GM19372 (cell line): ENCODE results near the gene TSFM.

Experiments used
- ATAC-seq: cut with Tn5 transposase; IDR thresholded peaks from one replicate; pipeline ENCODE4 v1.9.1; 2021; ENCODE audit warnings: mild to moderate bottlenecking, low read depth, moderate library complexity; ENCODE audit not compliant: unreplicated experiment

Gene TSFM

DNA sequence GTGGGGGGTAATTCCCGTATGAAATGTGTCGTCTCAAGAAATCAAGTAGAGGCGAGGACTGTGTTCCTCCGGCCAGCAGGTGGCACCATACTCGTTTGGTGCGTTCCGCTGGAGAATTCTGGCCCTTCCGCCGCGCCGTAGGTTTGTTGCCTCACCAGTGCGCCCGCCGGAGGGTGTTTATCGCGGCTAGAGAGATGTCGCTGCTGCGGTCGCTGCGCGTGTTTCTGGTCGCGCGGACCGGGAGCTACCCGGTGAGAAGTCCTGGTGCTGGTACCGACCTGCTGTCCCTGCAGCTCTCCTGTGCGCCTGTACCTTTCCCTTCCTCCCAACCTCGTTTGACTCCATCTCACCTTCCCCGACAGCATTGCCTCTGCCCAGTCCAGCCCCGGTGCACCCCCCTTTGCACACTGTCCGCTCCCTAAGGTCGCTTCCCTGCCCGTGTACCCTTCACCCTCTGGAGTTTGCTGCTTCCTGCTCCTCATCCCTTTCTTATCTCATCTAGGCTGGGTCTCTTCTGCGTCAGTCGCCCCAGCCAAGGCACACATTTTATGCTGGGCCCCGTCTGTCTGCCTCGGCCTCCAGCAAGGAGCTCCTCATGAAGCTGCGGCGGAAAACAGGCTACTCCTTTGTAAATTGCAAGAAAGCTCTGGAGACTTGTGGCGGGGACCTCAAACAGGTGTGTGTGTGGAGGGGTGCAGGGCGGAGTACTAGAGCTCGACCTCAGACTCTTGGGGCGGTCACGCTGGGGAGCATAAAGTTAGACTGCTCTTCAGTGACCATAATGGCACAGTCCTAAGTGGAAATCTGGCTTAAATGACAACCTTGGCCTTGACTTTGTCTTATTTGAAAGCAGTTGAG is at the start of gene TSFM:
Gene TSFM (plus strand): TSS at position 180 of the 858 bp plus-strand sequence. CDS start 15 bp downstream, at position 195.
- ATAC-seq = peak; percentile 89

DNA sequence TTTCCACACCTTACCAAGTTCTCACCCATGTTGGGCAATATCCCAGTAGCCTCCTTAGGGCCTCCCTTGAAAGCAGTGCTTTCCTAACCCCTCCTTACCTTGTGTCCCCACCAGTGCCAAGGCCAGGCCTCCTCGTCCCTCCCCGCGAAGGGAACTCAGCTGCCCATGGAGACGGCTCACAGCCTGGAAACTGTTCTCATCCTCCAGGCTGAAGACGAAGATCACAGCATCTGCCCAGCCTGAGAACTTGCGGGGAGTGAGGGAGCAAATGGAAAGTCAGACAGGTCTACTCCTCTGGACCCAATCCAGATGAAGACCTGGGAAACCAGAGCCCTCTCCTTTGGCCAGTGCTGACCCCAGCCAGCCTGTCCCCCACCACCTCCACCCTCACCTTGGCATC is 48.7 kb upstream of the TSFM start:
- ATAC-seq = no peak

DNA sequence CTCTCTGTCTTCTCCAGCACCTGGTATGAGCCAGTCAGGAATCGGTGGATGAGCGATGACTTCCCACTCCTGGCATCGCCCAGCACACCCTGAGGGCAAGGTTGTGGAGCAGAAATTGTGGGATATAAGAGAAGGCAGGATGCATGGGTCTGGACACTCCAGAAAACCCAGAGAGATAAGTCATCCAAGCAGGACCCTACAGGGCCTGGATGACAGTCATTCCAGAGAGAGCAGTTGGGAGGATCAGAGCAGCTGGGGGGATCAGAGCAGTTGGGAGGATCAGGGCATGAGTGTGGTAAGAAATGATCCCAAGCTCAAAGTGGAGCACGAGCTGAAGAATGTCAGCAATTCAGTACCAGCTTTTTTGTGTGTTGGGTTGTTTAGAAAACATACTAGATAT is 48.0 kb upstream of the TSFM start:
- no peak for ATAC-seq

DNA sequence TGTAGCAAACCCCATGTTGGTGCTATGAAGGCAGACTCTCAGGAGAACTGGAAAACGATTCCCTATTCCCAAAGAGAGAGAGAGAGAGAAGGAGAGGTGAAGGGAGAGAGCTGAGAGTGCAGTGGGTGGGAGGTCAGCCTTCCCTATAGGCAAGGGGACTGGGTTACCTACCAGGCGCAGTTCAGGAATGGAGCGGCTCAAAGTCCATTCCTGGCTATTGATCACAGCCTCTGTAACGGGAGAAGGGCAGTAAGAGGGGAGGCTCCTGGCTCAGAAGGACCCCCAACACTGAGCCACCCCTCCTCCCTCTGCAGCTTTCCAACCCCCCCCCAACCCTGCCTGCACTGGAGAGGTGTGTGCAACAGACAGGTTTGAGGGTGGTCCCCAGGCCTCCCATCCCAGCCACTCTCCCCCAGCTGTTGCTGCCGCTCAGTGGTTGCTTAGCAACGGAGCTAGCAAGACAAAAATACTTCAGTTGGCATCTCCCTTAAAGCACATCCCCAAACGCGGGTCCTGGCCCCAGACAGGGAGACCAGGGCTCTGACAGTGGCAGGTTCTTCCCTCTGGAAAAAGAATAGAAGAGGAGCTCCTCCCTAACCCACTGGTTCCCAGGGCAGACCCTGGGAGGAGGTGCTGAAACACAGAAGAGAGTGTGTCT is 47.3 kb upstream of the TSFM start:
- ATAC-seq = no peak

DNA sequence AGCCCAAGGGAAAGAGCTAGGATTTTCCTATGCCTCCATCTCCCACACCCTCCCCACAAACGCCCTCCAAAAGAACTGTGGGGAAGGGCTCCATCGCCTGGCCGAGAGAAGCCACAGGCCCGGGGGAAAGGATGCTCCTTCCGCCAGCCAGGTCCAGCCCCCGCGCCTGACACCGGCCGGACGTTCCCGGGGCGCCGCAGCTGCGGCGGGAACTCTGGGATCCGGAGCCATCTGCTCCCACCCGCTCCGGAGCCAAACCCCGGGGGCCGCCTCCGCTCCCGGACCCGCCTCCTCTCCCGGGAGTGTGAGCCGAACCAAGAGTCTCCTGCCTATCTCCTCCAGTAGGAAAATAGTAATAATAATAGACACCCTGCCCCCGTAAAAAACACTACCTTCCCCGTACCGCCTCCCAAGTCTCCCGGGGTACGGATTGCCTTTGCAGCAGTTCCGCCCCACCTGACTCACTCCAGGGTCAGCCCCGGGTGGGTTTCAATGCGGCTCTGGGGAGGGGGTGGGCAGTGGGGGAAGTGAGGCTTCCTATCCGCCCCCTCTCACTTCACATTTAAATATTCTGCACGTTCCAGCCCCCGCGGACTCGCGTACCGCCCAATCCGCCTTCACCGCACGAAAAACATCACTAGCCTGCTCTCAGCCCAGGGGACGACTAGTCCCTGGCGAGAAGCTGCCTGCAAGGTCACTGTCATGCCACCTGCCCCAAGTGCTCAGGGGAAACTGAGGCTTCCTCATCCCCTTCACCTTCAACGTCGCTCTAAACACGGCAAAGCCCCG is 46.4 kb upstream of the TSFM start:
- ATAC-seq = no peak

DNA sequence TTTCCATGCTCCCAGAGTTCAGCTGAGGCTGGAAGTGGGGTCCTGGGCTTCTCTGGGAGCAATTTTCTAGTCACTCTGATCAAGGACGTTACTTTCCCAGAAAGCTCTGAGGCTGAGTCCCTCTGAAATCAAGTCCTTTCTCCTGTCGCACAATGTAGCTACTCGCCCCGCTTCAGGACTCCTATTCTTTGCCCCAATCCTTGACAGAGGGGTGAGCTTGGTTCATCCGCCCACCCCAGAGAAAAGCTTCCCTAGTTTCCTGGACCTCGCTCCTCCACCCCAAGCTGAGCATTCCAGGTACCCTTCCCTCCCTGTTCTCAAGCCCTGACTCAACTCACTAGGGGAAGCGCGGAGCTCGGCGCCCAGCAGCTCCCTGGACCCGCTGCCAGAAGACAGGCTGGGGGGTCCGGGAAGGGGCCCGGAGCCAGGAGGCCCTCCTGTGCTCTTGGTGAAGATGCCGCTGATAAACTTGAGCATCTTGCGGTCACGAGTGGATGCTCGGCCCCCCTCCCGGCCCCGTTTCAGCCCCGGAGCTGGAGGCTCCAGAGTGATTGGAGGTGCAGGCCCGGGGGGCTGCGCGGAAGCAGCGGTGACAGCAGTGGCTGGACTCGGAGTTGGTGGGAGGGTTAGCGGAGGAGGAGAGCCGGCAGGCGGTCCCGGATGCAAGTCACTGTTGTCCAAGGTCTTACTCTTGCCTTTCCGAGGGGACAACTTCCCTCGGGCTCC is 45.7 kb upstream of the TSFM start:
- no peak for ATAC-seq

DNA sequence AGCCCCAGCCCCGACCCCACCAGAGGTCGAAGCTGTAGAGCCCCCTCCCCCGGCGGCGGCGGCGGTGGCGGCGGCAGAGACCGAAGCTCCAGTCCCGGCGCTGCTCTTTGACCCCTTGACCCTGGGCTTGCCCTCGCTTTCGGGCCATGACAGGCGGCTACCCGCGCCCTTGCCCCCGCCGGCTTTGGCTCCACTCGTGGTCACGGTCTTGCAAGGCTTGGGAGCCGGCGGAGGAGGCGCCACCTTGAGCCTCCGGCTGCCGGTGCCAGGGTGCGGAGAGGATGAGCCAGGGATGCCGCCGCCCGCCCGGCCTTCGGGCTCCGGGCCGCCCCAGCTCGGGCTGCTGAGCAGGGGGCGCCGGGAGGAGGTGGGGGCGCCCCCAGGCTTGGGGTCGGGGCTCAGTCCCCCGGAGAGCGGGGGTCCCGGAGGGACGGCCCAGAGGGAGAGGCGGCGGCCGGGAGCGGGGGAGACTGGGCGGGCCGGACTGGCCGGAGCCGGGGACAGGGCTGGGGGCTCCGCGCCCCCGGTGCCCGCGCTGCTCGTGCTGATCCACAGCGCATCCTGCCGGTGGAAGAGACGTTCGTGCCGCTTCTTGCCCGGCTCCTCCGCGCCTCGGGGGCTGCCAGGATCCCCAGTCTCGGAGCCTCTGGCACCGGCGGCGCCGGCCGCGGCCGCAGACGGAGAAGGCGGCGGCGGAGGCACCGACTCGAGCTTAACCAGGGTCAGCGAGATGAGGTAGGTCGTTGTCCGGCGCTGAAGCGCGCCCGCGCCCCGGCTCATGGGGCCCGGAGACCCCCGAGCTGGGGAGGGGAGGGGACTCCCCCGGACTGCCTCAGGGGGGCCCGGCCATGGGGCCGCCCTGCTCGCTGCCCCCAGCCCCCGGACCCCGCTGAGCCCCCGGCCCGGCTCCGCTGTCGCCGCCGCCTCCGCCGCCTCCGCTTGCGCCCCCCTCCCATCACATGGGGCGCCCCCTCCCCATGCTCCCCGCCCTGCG is 44.8 kb upstream of the TSFM start:
- ATAC-seq = no peak

DNA sequence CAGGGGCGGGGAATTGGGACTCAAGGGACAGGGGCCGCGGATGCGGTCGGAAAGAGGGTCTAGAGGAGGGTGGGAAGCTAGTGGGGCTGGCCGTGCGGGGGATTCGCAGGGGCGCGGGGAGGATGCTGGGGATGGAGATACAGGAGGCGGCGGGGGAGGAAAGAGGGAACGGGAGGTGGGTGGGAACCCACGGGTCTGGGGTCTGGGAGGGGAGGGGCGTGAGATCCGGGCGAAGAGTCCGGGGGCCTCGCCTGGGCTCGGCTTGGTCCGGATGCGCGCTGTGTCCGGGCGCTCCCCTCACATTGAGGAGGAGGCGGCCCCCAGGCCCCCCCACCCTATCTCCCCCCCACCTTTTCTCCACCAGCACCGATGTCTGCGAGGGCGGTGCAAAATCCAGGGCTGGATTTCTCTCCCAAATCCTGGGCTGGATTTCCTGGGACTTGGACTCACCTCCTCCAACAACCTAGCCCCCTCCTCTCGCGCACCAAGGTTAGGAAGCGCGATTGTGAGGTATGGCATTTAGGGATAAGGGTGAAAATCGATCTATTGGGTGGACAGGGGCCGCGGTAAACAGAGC is 43.8 kb upstream of the TSFM start, which contains the start of gene AGAP2:
Gene AGAP2 (minus strand): TSS at position 82 of the 577 bp plus-strand sequence. CDS start 496 bp downstream, outside the sequence.
- ATAC-seq = no peak

DNA sequence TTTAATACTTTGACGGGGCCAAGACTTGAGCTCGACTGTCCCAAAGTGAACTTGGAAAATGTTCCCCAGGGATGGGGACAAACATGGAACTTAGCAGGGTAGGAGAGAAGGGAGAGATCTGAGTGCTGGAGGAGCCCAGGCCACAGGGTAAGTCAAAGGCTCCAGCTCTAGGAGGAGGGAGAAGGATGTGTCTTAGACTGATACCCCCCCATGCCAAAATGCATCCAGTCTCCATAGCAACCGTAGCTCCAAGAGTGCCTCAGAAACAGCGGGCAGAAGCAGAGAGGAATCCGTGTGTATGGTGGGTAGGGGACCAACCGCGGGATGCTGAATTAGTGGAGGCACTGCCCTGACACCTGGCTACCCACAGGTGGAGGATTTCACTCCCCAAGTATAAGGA is 43.2 kb upstream of the TSFM start:
- ATAC-seq = no peak

DNA sequence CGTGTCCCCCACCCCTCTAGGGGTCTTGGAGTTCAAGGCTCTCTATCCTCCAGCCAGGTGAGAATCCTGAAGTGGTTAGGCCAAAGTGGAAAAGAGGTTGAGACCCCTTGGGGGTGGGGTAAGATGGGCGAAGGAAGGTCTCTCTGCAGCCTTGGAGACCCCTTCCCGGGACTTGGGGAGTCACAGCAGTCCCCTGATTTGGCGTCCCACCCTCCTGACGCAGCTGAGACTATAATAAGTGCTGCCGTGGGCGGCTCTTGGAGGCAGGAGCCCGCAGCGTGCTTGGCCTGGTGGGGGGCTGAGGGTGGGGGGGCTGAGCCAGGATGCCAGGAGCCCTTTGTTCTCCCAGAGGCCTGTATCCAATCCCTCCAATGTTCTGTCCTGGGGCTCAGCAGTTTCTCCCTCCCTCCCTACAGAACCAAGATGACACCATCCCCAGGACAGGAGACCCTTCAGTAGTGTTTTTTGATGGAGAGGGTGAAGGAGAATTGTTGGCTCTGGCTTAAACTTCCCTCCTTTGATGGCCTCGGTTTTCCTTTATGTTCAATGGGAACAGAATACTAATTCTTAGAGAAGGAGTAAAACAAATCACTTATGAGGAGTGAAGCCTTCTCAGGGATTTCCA is 42.6 kb upstream of the TSFM start:
- no peak for ATAC-seq

DNA sequence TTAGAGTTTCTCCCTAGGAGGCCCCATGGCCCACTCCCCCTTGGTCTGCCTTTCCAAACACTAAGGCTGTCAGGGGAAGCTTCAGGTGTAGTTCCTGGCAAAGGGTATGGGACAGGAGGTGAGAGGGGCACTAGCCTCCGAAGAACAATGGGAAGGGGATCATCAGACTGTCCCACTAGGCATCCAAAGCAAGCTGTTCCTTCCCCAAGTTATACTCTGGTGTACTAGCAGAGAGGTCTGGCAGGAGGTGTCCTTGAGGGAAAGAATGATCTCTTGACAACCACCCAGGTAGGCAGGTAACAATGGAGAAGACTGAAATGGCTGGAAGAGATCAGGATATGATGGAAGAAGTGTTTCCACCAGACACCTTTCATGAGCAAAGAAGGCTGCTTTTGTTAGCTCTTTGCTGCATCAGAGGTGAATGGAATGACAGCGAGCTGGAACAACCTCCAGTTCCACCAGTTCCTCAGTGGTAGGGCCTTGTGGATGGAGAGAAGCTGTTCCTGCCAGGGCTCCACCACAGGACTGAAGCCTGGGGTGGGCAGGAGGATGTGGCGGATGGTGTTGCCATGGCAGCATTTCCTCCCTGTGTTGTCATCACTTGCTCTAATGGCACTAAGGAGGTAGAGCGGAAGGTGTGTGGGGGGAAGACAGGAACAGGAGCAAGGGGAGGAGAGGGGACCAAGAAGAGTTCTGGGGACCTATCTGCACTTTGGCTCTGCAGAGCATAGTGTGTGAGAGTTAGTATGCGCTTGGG is 41.8 kb upstream of the TSFM start:
- ATAC-seq = peak; percentile 41

DNA sequence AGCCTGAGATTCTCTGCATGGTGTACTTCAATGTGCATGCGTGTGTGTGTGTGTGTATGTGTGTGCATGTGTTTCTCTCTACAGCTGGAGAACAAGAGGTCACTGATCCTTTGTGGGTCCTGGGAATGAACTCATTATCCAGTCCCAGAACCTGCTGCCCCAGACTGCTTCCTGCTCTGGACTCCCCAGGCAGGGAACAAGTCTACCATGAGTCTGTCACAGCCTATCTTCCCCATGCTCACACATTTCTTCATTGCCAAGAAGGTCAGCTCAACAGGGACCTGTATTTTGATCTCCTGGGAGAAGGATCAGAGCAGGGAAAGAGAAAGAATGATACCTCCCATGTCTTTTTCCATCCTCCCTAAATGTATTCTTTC is 41.2 kb upstream of the TSFM start:
- ATAC-seq = no peak

DNA sequence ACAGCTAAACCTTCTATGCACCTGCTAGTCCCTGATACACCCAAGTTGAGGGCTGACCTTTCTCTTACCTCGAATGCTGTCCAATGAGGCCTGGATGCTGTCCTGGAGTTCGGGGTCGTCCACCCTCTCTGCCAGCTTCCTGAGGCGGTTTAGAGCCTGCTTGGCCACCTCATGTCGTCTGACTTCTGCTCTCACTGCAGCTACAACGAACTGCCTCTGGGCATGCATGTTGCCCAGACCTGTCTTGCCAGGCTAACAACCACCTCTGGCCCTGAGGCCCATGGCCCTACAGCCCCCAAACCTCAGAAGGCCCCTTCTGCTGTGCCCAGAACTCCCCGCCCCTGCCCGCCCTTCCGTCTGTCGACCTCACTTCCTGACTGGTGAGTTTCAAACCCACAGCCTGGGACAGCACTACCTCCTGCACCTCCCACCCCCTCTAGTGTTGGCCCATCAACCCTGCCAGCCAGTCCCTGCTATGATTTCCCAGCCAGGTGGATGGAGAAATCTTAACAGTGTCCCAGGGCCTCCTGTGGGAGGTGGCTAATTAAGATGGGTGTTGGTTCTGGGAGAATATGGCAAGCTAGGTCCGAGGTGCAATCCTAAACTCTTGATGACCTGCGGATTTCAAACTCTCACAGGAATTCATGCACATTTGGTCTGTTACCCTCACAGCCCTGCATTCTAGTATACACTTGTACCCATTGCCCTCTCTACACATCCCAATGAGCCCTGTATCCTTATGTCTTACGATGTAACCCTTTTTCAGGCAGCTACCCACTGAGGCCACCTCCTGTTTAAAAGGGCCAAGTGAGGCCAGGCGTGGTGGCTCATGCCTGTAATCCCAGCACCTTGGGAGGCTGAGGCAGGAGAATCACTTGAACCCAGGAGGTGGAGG is 40.5 kb upstream of the TSFM start:
- peak; percentile 46 for ATAC-seq

DNA sequence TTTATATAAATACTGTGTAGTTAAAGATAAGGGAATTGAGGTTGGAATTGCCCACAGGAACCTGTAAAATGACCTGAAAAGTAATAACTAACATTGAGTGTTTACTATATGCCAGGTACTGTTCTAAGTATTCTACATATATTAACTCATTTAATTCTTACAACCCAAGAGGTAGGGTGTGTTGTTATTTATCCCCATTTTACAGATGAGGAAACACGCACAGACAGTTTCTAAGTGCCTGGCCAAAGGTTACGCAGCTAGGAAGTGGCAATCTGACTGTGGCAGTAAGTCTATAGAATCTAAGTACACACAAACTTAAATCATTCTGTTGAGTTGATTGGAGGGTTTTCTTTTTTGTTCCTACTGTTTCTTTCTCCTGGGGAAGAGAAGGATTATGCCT is 38.8 kb upstream of the TSFM start:
- no peak for ATAC-seq

DNA sequence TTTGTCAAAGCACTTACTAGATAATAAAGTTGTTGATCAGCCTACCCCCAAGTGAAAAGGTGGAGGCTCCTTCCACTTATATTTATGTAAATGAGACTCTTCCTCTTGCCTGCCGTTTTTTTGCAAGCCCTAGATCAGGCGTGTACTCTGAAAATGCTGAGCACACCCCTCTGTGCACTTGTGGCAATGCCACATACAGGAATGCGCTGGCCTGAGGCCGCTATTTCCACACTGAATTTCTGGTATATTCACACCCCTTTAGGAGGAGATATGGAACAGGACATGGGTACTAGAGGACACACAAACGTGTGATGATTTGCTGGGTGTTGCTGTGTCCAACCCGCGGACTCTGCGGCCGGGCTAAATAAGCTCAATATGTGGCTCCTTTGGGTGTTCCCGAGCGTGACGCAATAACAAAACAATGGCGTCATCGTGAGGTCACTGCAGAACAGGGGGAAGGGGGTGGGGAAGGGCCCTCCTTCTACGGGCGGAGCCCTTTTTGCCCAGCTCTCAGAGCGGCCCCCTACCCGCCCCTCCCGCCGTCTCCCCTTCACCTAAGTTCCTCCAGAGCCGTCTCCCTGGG is 38.3 kb upstream of the TSFM start:
- ATAC-seq = peak; percentile 37

DNA sequence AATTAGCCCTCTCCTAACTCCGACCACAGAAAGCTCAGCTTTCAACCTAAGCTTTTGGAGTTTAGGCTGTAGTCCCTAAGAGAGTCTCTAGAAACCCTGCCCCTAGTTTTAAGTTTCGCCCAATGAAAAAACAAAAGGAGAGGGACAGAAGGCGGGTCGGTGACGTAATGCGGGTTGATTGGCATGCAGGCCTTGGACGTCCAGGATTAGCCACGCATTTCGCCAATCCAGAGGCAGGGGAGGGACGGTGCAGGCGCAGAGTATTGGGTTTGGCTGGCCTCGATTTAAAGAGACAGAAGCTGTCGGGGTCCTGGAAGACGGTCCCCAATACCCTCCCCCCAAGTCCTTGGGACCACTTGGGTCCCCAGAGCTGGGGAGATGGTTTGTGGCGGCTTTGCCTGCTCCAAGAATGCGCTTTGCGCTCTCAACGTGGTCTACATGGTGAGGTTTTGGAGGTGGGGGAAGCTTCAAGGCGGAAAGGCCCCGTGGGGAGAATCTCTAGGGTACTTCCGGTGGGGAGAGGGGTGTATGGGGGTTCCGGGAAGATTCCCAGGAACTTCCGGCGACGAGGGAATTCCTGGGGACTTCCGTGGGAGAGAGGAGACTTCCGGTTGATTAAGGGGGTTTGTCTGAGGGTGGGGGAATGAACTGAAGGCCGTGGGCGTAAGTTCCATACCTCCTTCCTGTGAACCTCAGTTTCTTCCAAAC is 37.7 kb upstream of the TSFM start, which contains the start of gene TSPAN31:
Gene TSPAN31 (plus strand): TSS at position 263 of the 708 bp plus-strand sequence. CDS start 116 bp downstream, at position 379.
- peak; percentile 75 for ATAC-seq
